H9 (cell line): Measurements from ENCODE around the gene GALNT2. TPM values are rescaled to one million over a fixed set of nuclear protein-coding genes. Genes with fewer than 3 reads are reported as not detected.

Experiments
- DNase-seq: peaks from one replicate; pipeline ENCODE4 v3.0.0-alpha.2; 2017
- H2AFZ ChIP-seq: one replicate; pipeline ENCODE4 v1.6.1; 2013; ENCODE audit warnings: mild to moderate bottlenecking, low read length, control low read depth, moderate library complexity
- H2AK5ac ChIP-seq: 2 replicates; pipeline ENCODE4 v1.6.1; 2013; ENCODE audit warnings: low read length, control low read depth, mixed read lengths; ENCODE audit not compliant: insufficient read length
- H2BK120ac ChIP-seq: one replicate; pipeline ENCODE4 v1.6.1; 2013; ENCODE audit warnings: low read depth, mild to moderate bottlenecking, low read length, control low read depth, inconsistent platforms; ENCODE audit not compliant: poor library complexity, severe bottlenecking
- H2BK12ac ChIP-seq: 2 replicates; pipeline ENCODE4 v1.6.1; 2013; ENCODE audit warnings: low read length, control low read depth, mixed read lengths, low read depth; ENCODE audit not compliant: insufficient read length
- H2BK15ac ChIP-seq: 2 replicates; pipeline ENCODE4 v1.6.1; 2013; ENCODE audit warnings: low read depth, low read length, control low read depth
- H2BK20ac ChIP-seq: one replicate; pipeline ENCODE4 v1.6.1; 2013; ENCODE audit warnings: low read depth, mild to moderate bottlenecking, low read length, control low read depth, inconsistent platforms; ENCODE audit not compliant: poor library complexity, severe bottlenecking
- H2BK5ac ChIP-seq: 2 replicates; pipeline ENCODE4 v1.6.1; 2013; ENCODE audit warnings: low read length, control low read depth, mixed read lengths; ENCODE audit not compliant: insufficient read length
- H3K14ac ChIP-seq: 2 replicates; pipeline ENCODE4 v1.6.1; 2013; ENCODE audit warnings: low read length, control low read depth; ENCODE audit not compliant: insufficient read depth
- H3K18ac ChIP-seq: 2 replicates; pipeline ENCODE4 v1.6.1; 2013; ENCODE audit warnings: low read depth, mild to moderate bottlenecking, mixed read lengths, low read length, control low read depth; ENCODE audit not compliant: insufficient read length
- H3K23ac ChIP-seq: 2 replicates; pipeline ENCODE4 v1.6.1; 2013; ENCODE audit warnings: low read length, control low read depth, mixed read lengths, low read depth; ENCODE audit not compliant: insufficient read length
- H3K23me2 ChIP-seq: 2 replicates; pipeline ENCODE4 v1.6.1; 2013; ENCODE audit warnings: low read depth, mild to moderate bottlenecking, mixed read lengths, low read length, control low read depth; ENCODE audit not compliant: insufficient read length, poor library complexity, severe bottlenecking
- H3K27ac ChIP-seq: 2 replicates; pipeline ENCODE4 v1.5.1; 2013; ENCODE audit warnings: low read length, control low read depth, mixed read lengths, low read depth; ENCODE audit not compliant: insufficient read length
- H3K27me3 ChIP-seq: 2 replicates; pipeline ENCODE4 v1.6.1; 2013; ENCODE audit warnings: low read length, control low read depth, inconsistent platforms; ENCODE audit not compliant: insufficient read depth
- H3K4ac ChIP-seq: 2 replicates; pipeline ENCODE4 v1.6.1; 2013; ENCODE audit warnings: low read depth, mild to moderate bottlenecking, control low read depth, inconsistent platforms, low read length, moderate library complexity
- H3K4me1 ChIP-seq: 2 replicates; pipeline ENCODE4 v1.6.1; 2013; ENCODE audit warnings: low read length, control low read depth, inconsistent platforms; ENCODE audit not compliant: insufficient read depth
- H3K4me2 ChIP-seq: 2 replicates; pipeline ENCODE4 v1.6.1; 2013; ENCODE audit warnings: low read length, control low read depth, mixed read lengths; ENCODE audit not compliant: insufficient read length, insufficient read depth
- H3K56ac ChIP-seq: 2 replicates; pipeline ENCODE4 v1.6.1; 2013; ENCODE audit warnings: low read depth, mild to moderate bottlenecking, mixed read lengths, low read length, control low read depth; ENCODE audit not compliant: insufficient read length
- H3K79me1 ChIP-seq: 2 replicates; pipeline ENCODE4 v1.6.1; 2013; ENCODE audit warnings: low read depth, mild to moderate bottlenecking, moderate library complexity, low read length, control low read depth, inconsistent platforms; ENCODE audit not compliant: insufficient read depth, poor library complexity, severe bottlenecking
- H3K79me2 ChIP-seq: 2 replicates; pipeline ENCODE4 v1.6.1; 2013; ENCODE audit warnings: low read length, control low read depth, inconsistent platforms; ENCODE audit not compliant: insufficient read depth
- H3K9ac ChIP-seq: 2 replicates; pipeline ENCODE4 v1.6.1; 2013; ENCODE audit warnings: low read length, control low read depth, mixed read lengths; ENCODE audit not compliant: insufficient read length; ENCODE audit errors: extremely low read depth
- H3K9me3 ChIP-seq: one replicate; pipeline ENCODE4 v1.6.1; 2013; ENCODE audit warnings: low read depth, low read length, inconsistent platforms; ENCODE audit not compliant: control insufficient read depth
- H3T11ph ChIP-seq: one replicate; pipeline ENCODE4 v1.6.1; 2013; ENCODE audit warnings: mild to moderate bottlenecking, low read length, control low read depth, inconsistent platforms
- H4K20me1 ChIP-seq: one replicate; pipeline ENCODE4 v1.6.1; 2013; ENCODE audit not compliant: control insufficient read depth, insufficient read length, insufficient read depth
- H4K5ac ChIP-seq: 2 replicates; pipeline ENCODE4 v1.6.1; 2013; ENCODE audit warnings: low read depth, mild to moderate bottlenecking, mixed read lengths, low read length, control low read depth; ENCODE audit not compliant: insufficient read length
- H4K8ac ChIP-seq: replicated peaks from 2 replicates; pipeline ENCODE4 v1.6.1; 2013; ENCODE audit warnings: low read length, control low read depth, mixed read lengths, low read depth; ENCODE audit not compliant: insufficient read length
- H4K91ac ChIP-seq: 2 replicates; pipeline ENCODE4 v1.6.1; 2013; ENCODE audit warnings: low read depth, mild to moderate bottlenecking, moderate library complexity, mixed read lengths, low read length, control low read depth; ENCODE audit not compliant: insufficient read length
- H3K27ac Mint-ChIP-seq, 3 experiments: 2 replicates in 2 of 3; 3 replicates in 1 of 3; pipeline ENCODE4 v1.8.0; 2020 to 2021; ENCODE audit warnings: mixed read lengths in 3 of 3, mild to moderate bottlenecking in 1 of 3, moderate library complexity in 1 of 3
- H3K27me3 Mint-ChIP-seq: 2 replicates; pipeline ENCODE4 v1.8.0; 2021; ENCODE audit warnings: low read depth, mild to moderate bottlenecking, moderate library complexity, mixed read lengths
- H3K36me3 Mint-ChIP-seq, 3 experiments: 2 replicates in 2 of 3; 3 replicates in 1 of 3; pipeline ENCODE4 v1.8.0; 2020 to 2021; ENCODE audit warnings: low read depth in 3 of 3, mixed read lengths in 3 of 3; ENCODE audit not compliant: insufficient read depth in 1 of 3
- H3K4me1 Mint-ChIP-seq, 2 experiments: 2 replicates each; pipeline ENCODE4 v1.8.0; 2020; ENCODE audit warnings: mixed read lengths in 2 of 2
- H3K4me3 Mint-ChIP-seq, 2 experiments: 2 replicates in 1 of 2; 3 replicates in 1 of 2; pipeline ENCODE4 v1.8.0; 2020 to 2021; ENCODE audit warnings: mild to moderate bottlenecking in 2 of 2, mixed read lengths in 2 of 2, moderate library complexity in 1 of 2
- H3K9me3 Mint-ChIP-seq, 2 experiments: 2 replicates in 1 of 2; 3 replicates in 1 of 2; pipeline ENCODE4 v1.8.0; 2020; ENCODE audit warnings: mild to moderate bottlenecking in 2 of 2, mixed read lengths in 2 of 2, moderate library complexity in 1 of 2
- WGBS: extraction: QIAGEN DNeasy Blood & Tissue Kit; methylation state at CpG from one replicate; pipeline ENCODE4 v1.1.7; 2013; ENCODE audit warnings: missing lambda C conversion rate, low lambda C conversion rate, mixed read lengths; ENCODE audit not compliant: insufficient read length; ENCODE audit errors: extremely low coverage; 5-methylcytosine and 5-hydroxymethylcytosine counted together
- total RNA-seq: library from RNA; stranded (reverse); gene quantifications from 2 replicates; pipeline ENCODE4 v1.2.1, GENCODE V29; 2021
- TF ChIP-seq, protein P1 (sequence below): fragments of 200-600 bp; sonication (generic); conservative IDR thresholded peaks from 3 replicates; pipeline ENCODE4 v1.8.0; 2021; ENCODE audit warnings: antibody characterized with exemption, mild to moderate bottlenecking

The GALNT2 gene
- total RNA-seq, 1 experiment from 2014 or later, result 57.6 TPM

DNA sequence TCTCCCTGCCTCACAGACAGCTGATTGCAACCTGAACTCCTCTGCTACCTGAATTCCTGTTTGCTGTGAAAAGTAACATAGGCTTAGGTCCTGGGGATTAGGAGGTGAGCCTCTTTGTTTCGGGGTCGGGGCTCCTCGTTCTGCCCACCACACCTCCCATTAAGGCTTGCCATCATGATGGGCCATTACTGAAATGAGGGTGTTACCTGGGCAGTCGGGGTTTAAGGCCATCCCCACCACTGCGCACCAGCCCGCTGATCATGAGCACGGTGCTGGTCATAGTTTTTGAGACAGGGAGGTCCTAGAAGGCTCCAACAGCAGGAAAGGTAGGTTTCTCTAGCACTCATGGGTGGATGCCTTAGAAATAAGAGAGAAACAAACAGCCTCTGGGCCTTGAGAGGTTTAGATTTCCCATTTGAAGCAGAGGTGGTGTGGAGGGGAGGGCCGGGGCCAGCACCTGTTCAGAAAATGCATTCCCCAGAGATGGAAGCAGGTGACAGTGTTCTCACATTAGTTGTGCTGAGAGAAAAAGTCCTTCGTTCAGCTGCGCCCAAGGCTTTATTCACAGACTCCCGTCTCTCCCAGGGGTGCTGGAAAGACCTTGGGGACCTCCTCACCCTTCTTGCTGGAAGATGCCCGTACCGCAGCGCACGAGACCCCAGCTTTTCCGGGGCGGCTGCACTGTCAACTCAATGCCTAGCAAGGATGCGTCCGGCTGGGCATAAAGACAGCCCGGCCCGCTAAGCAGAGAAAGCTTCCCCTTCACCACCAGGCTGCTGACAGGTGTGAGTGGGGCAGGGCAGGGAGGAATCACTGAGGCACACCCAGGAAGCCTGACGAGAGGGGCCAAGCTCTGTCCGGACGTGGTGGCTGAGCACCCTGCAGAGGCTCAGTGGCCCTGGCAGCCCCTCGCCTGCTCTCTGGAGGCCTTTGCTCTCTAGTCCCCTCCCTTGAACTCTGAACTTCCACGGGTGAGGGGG is 233.6 kb downstream of the GALNT2 start:
- Mint-ChIP-seq H3K36me3 (peaks cover 0 to 2% (median 0%) of the 10 kb centered on the region in 3 experiments; a peak in 1 of 7 replicates), H3K27me3 (peaks cover 4% of the 10 kb centered on the region; the same call in 1 of the 2 replicates), H3K4me1 (peaks cover under 1 to 3% of the 10 kb centered on the region in 2 experiments; a peak in 3 of 4 replicates), H3K4me3 (no peak overlapping the region), H3K27ac (no peak overlapping the region; a peak in 1 of 7 replicates), H3K9me3 (no peaks in the 10 kb centered on the region)
- Histone ChIP-seq H4K8ac (no peak overlapping the region), H2BK20ac (no peak overlapping the region), H3K27me3 (no peaks in the 10 kb centered on the region), H3K23me2 (no peaks in the 10 kb centered on the region), H3K4me2 (no peak overlapping the region), H2BK12ac (no peak overlapping the region), H3K56ac (no peak overlapping the region), H4K20me1 (no peaks in the 10 kb centered on the region), H4K91ac (no peak overlapping the region), H3K79me2 (no peaks in the 10 kb centered on the region), H3K14ac (no peak overlapping the region), H3K18ac (no peak overlapping the region), H4K5ac (no peak overlapping the region), H2BK120ac (no peak overlapping the region), H3K4me1 (no peaks in the 10 kb centered on the region), H3K9me3 (no peaks in the 10 kb centered on the region), H3K9ac (no peak overlapping the region), H3K27ac (no peak overlapping the region), H3T11ph (no peak overlapping the region), H2AFZ (no peak overlapping the region), H2AK5ac (no peak overlapping the region), H2BK5ac (no peak overlapping the region), H3K4ac (no peak overlapping the region), H2BK15ac (no peak overlapping the region), H3K79me1 (no peaks in the 10 kb centered on the region), H3K23ac (no peak overlapping the region)
- TF ChIP-seq, protein P1, sequence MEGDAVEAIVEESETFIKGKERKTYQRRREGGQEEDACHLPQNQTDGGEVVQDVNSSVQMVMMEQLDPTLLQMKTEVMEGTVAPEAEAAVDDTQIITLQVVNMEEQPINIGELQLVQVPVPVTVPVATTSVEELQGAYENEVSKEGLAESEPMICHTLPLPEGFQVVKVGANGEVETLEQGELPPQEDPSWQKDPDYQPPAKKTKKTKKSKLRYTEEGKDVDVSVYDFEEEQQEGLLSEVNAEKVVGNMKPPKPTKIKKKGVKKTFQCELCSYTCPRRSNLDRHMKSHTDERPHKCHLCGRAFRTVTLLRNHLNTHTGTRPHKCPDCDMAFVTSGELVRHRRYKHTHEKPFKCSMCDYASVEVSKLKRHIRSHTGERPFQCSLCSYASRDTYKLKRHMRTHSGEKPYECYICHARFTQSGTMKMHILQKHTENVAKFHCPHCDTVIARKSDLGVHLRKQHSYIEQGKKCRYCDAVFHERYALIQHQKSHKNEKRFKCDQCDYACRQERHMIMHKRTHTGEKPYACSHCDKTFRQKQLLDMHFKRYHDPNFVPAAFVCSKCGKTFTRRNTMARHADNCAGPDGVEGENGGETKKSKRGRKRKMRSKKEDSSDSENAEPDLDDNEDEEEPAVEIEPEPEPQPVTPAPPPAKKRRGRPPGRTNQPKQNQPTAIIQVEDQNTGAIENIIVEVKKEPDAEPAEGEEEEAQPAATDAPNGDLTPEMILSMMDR, result no peak
- WGBS, result no CpG with 5 or more reads among the region's 26 CpGs
- DNase-seq, result no peak
